Activated CD8-positive, alpha-beta memory T cell treated with anti-CD3 and anti-CD28 coated beads for 1 hour (primary cell): Measurements from ENCODE around the gene NAT16.
"Not testable (repeated sequence)": the region's sequence is repeated elsewhere in the genome, so short reads cannot be mapped to it uniquely, and the experiment has no call there.

Experiments used
- DNase-seq, 2 donors: peaks; one replicate each; pipeline ENCODE4 v3.0.0-alpha.2; 2020; ENCODE audit warnings: low read depth in 1 of 2; ENCODE audit errors: extremely low read depth in 1 of 2

NAT16 gene

GRCh38 chr7:101180130-101180755, at the start of gene NAT16:
TSS of gene NAT16 (minus strand) at chr7:101180293. CDS start at chr7:101174807, 5,486 bp downstream.
- no peak for DNase-seq

GRCh38 chr7:101226721-101227120, 46.6 kb upstream of the NAT16 start:
- DNase-seq, result no peak

GRCh38 chr7:101225650-101226049, 45.6 kb upstream of the NAT16 start:
- no peak for DNase-seq

- DNase-seq, result no peak
Observed at GRCh38 chr7:101223528-101223927, 43.4 kb upstream of the NAT16 start.

- no peak for DNase-seq
Observed at GRCh38 chr7:101222275-101222830, 42.3 kb upstream of the NAT16 start.

- no peak for DNase-seq
Observed at GRCh38 chr7:101220295-101220694, 40.2 kb upstream of the NAT16 start.

- no peak for DNase-seq
Observed at GRCh38 chr7:101218236-101219125, 38.4 kb upstream of the NAT16 start.

- DNase-seq, result peak; percentile 93 to 97
Observed at GRCh38 chr7:101217388-101218235, 37.5 kb upstream of the NAT16 start, which contains the start of the genes PLOD3 and ZNHIT1. TSS of gene PLOD3 (minus strand) at chr7:101217581. CDS start at chr7:101217274, 307 bp downstream. TSS of gene ZNHIT1 (plus strand) at chr7:101218165. CDS start at chr7:101218196, 31 bp downstream.

- DNase-seq, result no peak
Observed at GRCh38 chr7:101216860-101217387, 36.8 kb upstream of the NAT16 start.

GRCh38 chr7:101216001-101216859, 36.1 kb upstream of the NAT16 start:
- no peak for DNase-seq

GRCh38 chr7:101212014-101212413, 31.9 kb upstream of the NAT16 start:
- no peak for DNase-seq

- no peak for DNase-seq
Observed at GRCh38 chr7:101211501-101211900, 31.4 kb upstream of the NAT16 start.

- DNase-seq, result no peak
Observed at GRCh38 chr7:101210143-101210542, 30.1 kb upstream of the NAT16 start.

- no peak for DNase-seq
Observed at GRCh38 chr7:101208794-101209193, 28.7 kb upstream of the NAT16 start.

- DNase-seq, result no peak
Observed at GRCh38 chr7:101207459-101207858, 27.4 kb upstream of the NAT16 start.

- no peak for DNase-seq
Observed at GRCh38 chr7:101206665-101207042, 26.6 kb upstream of the NAT16 start.

- no peak for DNase-seq
Observed at GRCh38 chr7:101205901-101206664, 26.0 kb upstream of the NAT16 start.

GRCh38 chr7:101203740-101204738, 23.9 kb upstream of the NAT16 start:
- DNase-seq, result not testable (repeated sequence)
